Caco-2 (cell line): Measurements from ENCODE around the gene ATP5ME. TPM values are rescaled to one million over a fixed set of nuclear protein-coding genes. Genes with fewer than 3 reads are reported as not detected.
A peak's percentile ranks its signal among the peaks of the same experiment; 100 is the strongest.

ENCODE experiments used
- BruUV-seq: library from RNA; stranded (reverse); fragments of 400-500 nt; replicated peaks from 2 replicates; lab custom pipeline; 2021; lab: Mats Ljungman, UMichigan
- CTCF ChIA-PET: fragments of 300-600 bp; sonication (Branson Sonifier 250); formaldehyde crosslinking; loops from one replicate; lab custom pipeline; 2022; ENCODE audit warnings: antibody characterized with exemption; lab: Charles Lee
- POLR2A ChIA-PET: fragments of 300-600 bp; sonication (Branson Sonifier 250); formaldehyde crosslinking; loops from one replicate; lab custom pipeline; 2022; ENCODE audit warnings: antibody characterized with exemption; lab: Charles Lee
- DNase-seq, 2 experiments: peaks; one replicate each; pipeline versions ENCODE4 v3.0.0 to v3.0.0-alpha.2; 2020 to 2022
- H3K27me3 ChIP-seq: replicated peaks from 2 replicates; pipeline ENCODE4 v1.6.0; 2011; ENCODE audit warnings: low read length; ENCODE audit not compliant: control insufficient read depth, insufficient read depth
- H3K36me3 ChIP-seq: 2 replicates; pipeline ENCODE4 v1.5.1; 2011; ENCODE audit warnings: low read length; ENCODE audit not compliant: control insufficient read depth, insufficient read depth
- H3K4me1 ChIP-seq: fragments of 250-450 bp; sonication (Bioruptor Pico); 2 replicates; pipeline ENCODE4 v1.5.1; 2020; ENCODE audit warnings: mild to moderate bottlenecking
- H3K4me3 ChIP-seq: 2 replicates; pipeline ENCODE4 v1.5.1; 2011; ENCODE audit warnings: low read depth, mild to moderate bottlenecking, control low read depth, low read length
- H3K9me3 ChIP-seq: fragments of 250-450 bp; sonication (Bioruptor Pico); 2 replicates; pipeline ENCODE4 v1.5.1; 2020; ENCODE audit warnings: mild to moderate bottlenecking, moderate library complexity
- H3K27ac Mint-ChIP-seq: one replicate; pipeline ENCODE4 v1.8.0; 2022; ENCODE audit warnings: mixed read lengths; ENCODE audit not compliant: unreplicated experiment
- H3K27me3 Mint-ChIP-seq: one replicate; pipeline ENCODE4 v1.8.0; 2022; ENCODE audit warnings: mixed read lengths; ENCODE audit not compliant: insufficient read depth, unreplicated experiment
- H3K36me3 Mint-ChIP-seq: one replicate; pipeline ENCODE4 v1.8.0; 2022; ENCODE audit warnings: mild to moderate bottlenecking, mixed read lengths; ENCODE audit not compliant: insufficient read depth, unreplicated experiment
- H3K4me1 Mint-ChIP-seq: one replicate; pipeline ENCODE4 v1.8.0; 2022; ENCODE audit warnings: low read depth, mixed read lengths; ENCODE audit not compliant: unreplicated experiment
- H3K4me3 Mint-ChIP-seq: one replicate; pipeline ENCODE4 v1.8.0; 2022; ENCODE audit warnings: mild to moderate bottlenecking, moderate library complexity, mixed read lengths; ENCODE audit not compliant: unreplicated experiment
- H3K9me3 Mint-ChIP-seq: one replicate; pipeline ENCODE4 v1.8.0; 2022; ENCODE audit warnings: mixed read lengths; ENCODE audit not compliant: unreplicated experiment
- intact Hi-C: fragments of 100-400 bp; cut with micrococcal nuclease; formaldehyde crosslinking; loops from one replicate; pipeline ENCODE4 v1.10.0; 2022; ENCODE audit not compliant: unreplicated experiment
- total RNA-seq: library from RNA; stranded (reverse); gene quantifications from 2 replicates; pipeline ENCODE4 v1.2.3, GENCODE V29; 2022
- TF ChIP-seq, protein P1 (sequence below), 2 experiments: fragments of 200-600 bp in 1 of 2; IDR thresholded peaks; 1 replicate in 1 of 2; 2 replicates in 1 of 2; pipeline versions ENCODE4 v1.5.1 to v1.8.0; 2011 to 2022; ENCODE audit warnings: antibody characterized with exemption in 1 of 2, control low read depth in 1 of 2, inconsistent platforms in 1 of 2, low read depth in 1 of 2, low read length in 1 of 2, mild to moderate bottlenecking in 1 of 2, moderate library complexity in 1 of 2; ENCODE audit not compliant: insufficient read depth in 1 of 2, severe bottlenecking in 1 of 2, unreplicated experiment in 1 of 2

ATP5ME gene
- total RNA-seq, 1 experiment from 2014 or later = 244 TPM

DNA sequence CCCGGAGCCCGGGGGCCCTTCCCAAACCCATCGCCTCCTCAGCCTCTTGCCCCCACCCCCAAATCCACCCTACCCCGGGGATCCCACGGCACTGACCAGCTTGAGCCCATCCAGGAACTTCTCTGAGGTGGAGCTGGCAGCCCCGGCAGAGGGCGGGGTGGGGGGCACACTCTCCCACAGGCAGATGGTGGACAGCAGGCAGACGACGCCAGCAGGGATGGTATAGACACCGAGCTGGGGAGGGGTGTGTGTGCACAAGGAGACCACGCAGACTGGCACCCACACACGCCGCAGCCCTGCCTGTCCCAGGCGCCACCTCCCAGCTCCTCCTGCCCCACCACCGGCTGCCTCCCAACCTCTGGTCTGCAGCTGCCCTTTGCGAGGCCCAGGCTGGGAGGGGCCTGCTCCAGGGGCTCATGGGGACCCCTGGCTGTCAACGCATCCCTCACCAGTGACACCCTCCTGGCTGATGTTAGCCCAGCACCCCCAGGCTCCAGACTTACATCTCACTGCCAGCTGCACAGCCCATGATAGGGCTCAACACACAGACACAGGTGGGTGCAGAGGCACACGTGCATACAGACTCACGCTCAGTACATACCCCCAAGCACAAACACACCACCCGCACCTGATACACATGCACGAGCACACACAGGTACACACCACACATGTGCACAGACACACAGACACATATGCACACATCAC is 10.7 kb upstream of the ATP5ME start:
- H3K27me3 ChIP-seq = no peaks in the 10 kb centered on the region
- CTCF ChIA-PET = interaction anchor here (0.8 to 0.9 kb wide), 2 partner anchors 11 to 247 kb away, joined by 3 to 5 read pairs; partner anchors contain the start of genes ATP5ME, GAK, MYL5 and TMEM175
- H3K4me3 Mint-ChIP-seq = no peak overlapping the region
- no peaks in the 10 kb centered on the region for H3K27me3 Mint-ChIP-seq
- H3K4me1 ChIP-seq = peaks cover 26% of the 10 kb centered on the region
- H3K4me3 ChIP-seq = no peak overlapping the region
- H3K9me3 ChIP-seq = no peaks in the 10 kb centered on the region
- H3K9me3 Mint-ChIP-seq = no peaks in the 10 kb centered on the region
- peaks cover 17% of the 10 kb centered on the region for H3K36me3 Mint-ChIP-seq
- no peak for DNase-seq
- intact Hi-C loops = no loop called here
- H3K36me3 ChIP-seq = no peaks in the 10 kb centered on the region
- H3K4me1 Mint-ChIP-seq = peaks cover 6% of the 10 kb centered on the region
- TF ChIP-seq, protein P1, sequence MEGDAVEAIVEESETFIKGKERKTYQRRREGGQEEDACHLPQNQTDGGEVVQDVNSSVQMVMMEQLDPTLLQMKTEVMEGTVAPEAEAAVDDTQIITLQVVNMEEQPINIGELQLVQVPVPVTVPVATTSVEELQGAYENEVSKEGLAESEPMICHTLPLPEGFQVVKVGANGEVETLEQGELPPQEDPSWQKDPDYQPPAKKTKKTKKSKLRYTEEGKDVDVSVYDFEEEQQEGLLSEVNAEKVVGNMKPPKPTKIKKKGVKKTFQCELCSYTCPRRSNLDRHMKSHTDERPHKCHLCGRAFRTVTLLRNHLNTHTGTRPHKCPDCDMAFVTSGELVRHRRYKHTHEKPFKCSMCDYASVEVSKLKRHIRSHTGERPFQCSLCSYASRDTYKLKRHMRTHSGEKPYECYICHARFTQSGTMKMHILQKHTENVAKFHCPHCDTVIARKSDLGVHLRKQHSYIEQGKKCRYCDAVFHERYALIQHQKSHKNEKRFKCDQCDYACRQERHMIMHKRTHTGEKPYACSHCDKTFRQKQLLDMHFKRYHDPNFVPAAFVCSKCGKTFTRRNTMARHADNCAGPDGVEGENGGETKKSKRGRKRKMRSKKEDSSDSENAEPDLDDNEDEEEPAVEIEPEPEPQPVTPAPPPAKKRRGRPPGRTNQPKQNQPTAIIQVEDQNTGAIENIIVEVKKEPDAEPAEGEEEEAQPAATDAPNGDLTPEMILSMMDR (IDR thresholded peaks at IDR 0.05; ENCODE audit: insufficient read depth in 1 of 2, low read depth in 1 of 2, low read length in 1 of 2, severe bottlenecking in 1 of 2, unreplicated experiment in 1 of 2) = no peak
- no TSS peak for BruUV-seq
- no peak overlapping the region for H3K27ac Mint-ChIP-seq
- POLR2A ChIA-PET = no interaction called here

DNA sequence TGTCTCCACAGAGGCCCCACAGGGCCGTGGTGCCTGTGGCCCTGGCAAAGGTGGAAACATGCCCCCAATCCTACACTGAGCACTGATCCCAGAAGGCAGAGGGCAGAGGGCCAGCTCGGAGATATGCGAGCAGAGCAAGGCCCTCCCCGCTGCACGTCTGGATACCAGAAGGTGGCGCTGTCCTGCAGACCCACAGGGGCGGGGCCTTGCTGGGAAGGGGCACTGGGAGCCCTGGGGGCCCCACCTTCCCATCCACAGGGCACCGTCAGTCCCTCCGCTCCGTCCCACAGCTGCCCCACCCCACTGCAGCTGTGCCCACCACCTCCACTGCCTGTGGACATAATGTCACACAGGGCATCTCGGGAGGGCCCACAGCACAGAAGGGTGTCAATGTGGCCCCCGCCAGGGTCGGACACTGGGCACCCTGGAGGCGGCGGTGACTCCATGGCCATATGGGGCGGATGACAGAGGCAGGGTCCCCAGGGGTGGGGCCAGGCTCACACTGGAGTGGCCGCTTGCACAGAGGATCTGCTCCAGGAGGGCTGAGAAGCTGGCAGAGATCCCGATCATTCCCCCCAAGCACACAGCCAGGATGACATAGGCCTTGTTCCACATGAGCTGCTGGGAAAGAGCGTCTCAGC is 10.0 kb upstream of the ATP5ME start:
- POLR2A ChIA-PET = no interaction called here
- Mint-ChIP-seq H3K27ac (no peak overlapping the region), H3K27me3 (no peaks in the 10 kb centered on the region), H3K9me3 (no peaks in the 10 kb centered on the region), H3K4me1 (peaks cover 6% of the 10 kb centered on the region), H3K4me3 (no peak overlapping the region), H3K36me3 (peaks cover 13% of the 10 kb centered on the region)
- CTCF ChIA-PET = interaction anchor here (0.6 to 0.9 kb wide), 4 partner anchors 10 to 248 kb away, joined by 3 to 5 read pairs (median 4); partner anchors contain the start of genes ATP5ME, GAK, MYL5 and TMEM175
- DNase-seq = peak in 1 of 2 experiments; percentile 61
- no peaks in the 10 kb centered on the region for H3K9me3 ChIP-seq
- TF ChIP-seq, protein P1 (IDR thresholded peaks at IDR 0.05; ENCODE audit: insufficient read depth in 1 of 2, low read depth in 1 of 2, low read length in 1 of 2, severe bottlenecking in 1 of 2, unreplicated experiment in 1 of 2) = peak; percentile 35 to 52
- intact Hi-C loops = no loop called here
- no peak overlapping the region for H3K4me3 ChIP-seq
- no peaks in the 10 kb centered on the region for H3K36me3 ChIP-seq
- peaks cover 26% of the 10 kb centered on the region for H3K4me1 ChIP-seq
- no TSS peak for BruUV-seq
- H3K27me3 ChIP-seq = no peaks in the 10 kb centered on the region

DNA sequence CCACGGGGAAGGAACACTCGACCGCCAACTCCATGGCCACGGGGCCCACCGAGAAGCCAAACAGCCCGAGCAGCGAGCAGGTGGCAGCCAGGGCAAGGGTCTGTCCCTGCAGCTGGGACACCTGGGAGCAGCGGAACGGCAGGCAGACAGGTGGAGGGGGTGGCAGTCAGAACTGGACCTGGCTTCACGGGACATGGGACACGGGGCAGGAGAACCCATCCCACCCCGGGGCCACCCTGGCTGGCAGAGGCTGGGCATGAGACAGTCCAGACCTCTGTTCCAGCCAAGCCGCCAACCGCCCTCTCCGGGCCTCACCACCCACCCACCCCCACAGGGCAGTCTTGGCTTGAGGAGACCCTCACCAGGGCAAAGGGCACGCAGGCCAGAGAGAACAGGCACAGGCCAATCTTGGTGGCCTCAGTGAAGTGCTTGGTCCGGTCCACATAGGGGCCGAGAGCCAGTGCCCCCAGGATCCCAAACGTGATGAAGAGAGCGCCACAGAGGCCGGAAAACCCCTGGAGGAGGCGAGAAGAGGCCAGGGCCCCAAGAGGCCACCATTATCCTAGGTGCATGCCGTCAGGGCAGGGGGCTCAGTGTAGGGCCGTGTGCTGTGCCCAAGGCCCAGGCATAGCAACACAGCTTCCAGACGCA is 9.3 kb upstream of the ATP5ME start:
- intact Hi-C loops = no loop called here
- H3K4me1 ChIP-seq = peaks cover 26% of the 10 kb centered on the region
- TF ChIP-seq, protein P1 (IDR thresholded peaks at IDR 0.05; ENCODE audit: insufficient read depth in 1 of 2, low read depth in 1 of 2, low read length in 1 of 2, severe bottlenecking in 1 of 2, unreplicated experiment in 1 of 2) = no peak
- no TSS peak for BruUV-seq
- H3K4me1 Mint-ChIP-seq = peaks cover 6% of the 10 kb centered on the region
- no peaks in the 10 kb centered on the region for H3K9me3 Mint-ChIP-seq
- H3K27ac Mint-ChIP-seq = no peak overlapping the region
- peaks cover 13% of the 10 kb centered on the region for H3K36me3 Mint-ChIP-seq
- CTCF ChIA-PET = interaction anchor here (0.6 to 0.7 kb wide), 2 partner anchors 16 to 41 kb away, joined by 3 to 4 read pairs; no protein-coding TSS in a partner anchor
- POLR2A ChIA-PET = no interaction called here
- H3K9me3 ChIP-seq = no peaks in the 10 kb centered on the region
- H3K4me3 ChIP-seq = no peak overlapping the region
- no peak overlapping the region for H3K4me3 Mint-ChIP-seq
- no peaks in the 10 kb centered on the region for H3K27me3 Mint-ChIP-seq
- no peaks in the 10 kb centered on the region for H3K36me3 ChIP-seq
- H3K27me3 ChIP-seq = no peaks in the 10 kb centered on the region
- no peak for DNase-seq
